ENCODE results near the gene AGR2. TPM values are rescaled to one million over a fixed set of nuclear protein-coding genes. Genes with fewer than 3 reads are reported as not detected.

AGR2 gene
- total RNA-seq, 1 donor from 2014 or later: not detected

GRCh38 chr7:16838386-16838785 is 33.6 kb upstream of the AGR2 start:
- intact Hi-C loops (cut with micrococcal nuclease): no loop called here
- Mint-ChIP-seq H3K36me3 (ENCODE audit: low read depth) (no peaks in the 10 kb centered on the region), H3K4me3 (no peak overlapping the region), H3K4me1 (ENCODE audit: low read depth) (no peaks in the 10 kb centered on the region), H3K27me3 (ENCODE audit: insufficient read depth) (peaks cover 3% of the 10 kb centered on the region), H3K9me3 (no peaks in the 10 kb centered on the region), H3K27ac (no peak overlapping the region)
- DNase-seq (ENCODE audit: low spot score): no peak

GRCh38 chr7:16836481-16836880 is 31.7 kb upstream of the AGR2 start:
- Mint-ChIP-seq H3K36me3 (ENCODE audit: low read depth) (no peaks in the 10 kb centered on the region), H3K27me3 (ENCODE audit: insufficient read depth) (peaks cover 3% of the 10 kb centered on the region), H3K4me1 (ENCODE audit: low read depth) (no peaks in the 10 kb centered on the region), H3K27ac (no peak overlapping the region), H3K9me3 (no peaks in the 10 kb centered on the region), H3K4me3 (no peak overlapping the region)
- no peak for DNase-seq (ENCODE audit: low spot score)
- intact Hi-C loops (cut with micrococcal nuclease): no loop called here

- Mint-ChIP-seq H3K36me3 (ENCODE audit: low read depth) (no peaks in the 10 kb centered on the region), H3K9me3 (no peaks in the 10 kb centered on the region), H3K27me3 (ENCODE audit: insufficient read depth) (peaks cover 2% of the 10 kb centered on the region), H3K4me3 (no peak overlapping the region), H3K4me1 (ENCODE audit: low read depth) (no peaks in the 10 kb centered on the region), H3K27ac (no peak overlapping the region)
- intact Hi-C loops (cut with micrococcal nuclease): no loop called here
- DNase-seq (ENCODE audit: low spot score): no peak
Observed at GRCh38 chr7:16833373-16833772, 28.6 kb upstream of the AGR2 start.

GRCh38 chr7:16826060-16826459 is 21.3 kb upstream of the AGR2 start:
- no peak for DNase-seq (ENCODE audit: low spot score)
- peaks cover 5% of the 10 kb centered on the region for H3K27me3 Mint-ChIP-seq (ENCODE audit: insufficient read depth)
- H3K4me3 Mint-ChIP-seq: no peak overlapping the region
- intact Hi-C loops (cut with micrococcal nuclease): no loop called here
- H3K36me3 Mint-ChIP-seq (ENCODE audit: low read depth): no peaks in the 10 kb centered on the region
- H3K9me3 Mint-ChIP-seq: no peaks in the 10 kb centered on the region
- H3K27ac Mint-ChIP-seq: no peak overlapping the region
- H3K4me1 Mint-ChIP-seq (ENCODE audit: low read depth): no peaks in the 10 kb centered on the region

- no peaks in the 10 kb centered on the region for H3K36me3 Mint-ChIP-seq (ENCODE audit: low read depth)
- intact Hi-C loops (cut with micrococcal nuclease): no loop called here
- H3K9me3 Mint-ChIP-seq: no peaks in the 10 kb centered on the region
- H3K27me3 Mint-ChIP-seq (ENCODE audit: insufficient read depth): no peaks in the 10 kb centered on the region
- no peak overlapping the region for H3K4me3 Mint-ChIP-seq
- DNase-seq (ENCODE audit: low spot score): no peak
- no peak overlapping the region for H3K27ac Mint-ChIP-seq
- H3K4me1 Mint-ChIP-seq (ENCODE audit: low read depth): no peaks in the 10 kb centered on the region
Observed at GRCh38 chr7:16822029-16822428, 17.2 kb upstream of the AGR2 start.

GRCh38 chr7:16818732-16819131 is 13.9 kb upstream of the AGR2 start:
- Mint-ChIP-seq H3K27me3 (ENCODE audit: insufficient read depth) (peaks cover 2% of the 10 kb centered on the region), H3K27ac (no peak overlapping the region), H3K36me3 (ENCODE audit: low read depth) (no peaks in the 10 kb centered on the region), H3K4me3 (no peak overlapping the region), H3K4me1 (ENCODE audit: low read depth) (no peaks in the 10 kb centered on the region), H3K9me3 (no peaks in the 10 kb centered on the region)
- no peak for DNase-seq (ENCODE audit: low spot score)
- intact Hi-C loops (cut with micrococcal nuclease): no loop called here

GRCh38 chr7:16817536-16817935 is 12.7 kb upstream of the AGR2 start:
- intact Hi-C loops (cut with micrococcal nuclease): no loop called here

GRCh38 chr7:16816824-16817223 is 12.0 kb upstream of the AGR2 start:
- intact Hi-C loops (cut with micrococcal nuclease): no loop called here

More at GRCh38 chr7:16817536-16817935, 12.7 kb upstream of the AGR2 start:
- H3K4me1 Mint-ChIP-seq (ENCODE audit: low read depth): no peaks in the 10 kb centered on the region
- no peak overlapping the region for H3K27ac Mint-ChIP-seq
- no peak overlapping the region for H3K4me3 Mint-ChIP-seq
- H3K9me3 Mint-ChIP-seq: no peaks in the 10 kb centered on the region
- no peak for DNase-seq (ENCODE audit: low spot score)
- peaks cover 2% of the 10 kb centered on the region for H3K27me3 Mint-ChIP-seq (ENCODE audit: insufficient read depth)
- no peaks in the 10 kb centered on the region for H3K36me3 Mint-ChIP-seq (ENCODE audit: low read depth)

GRCh38 chr7:16815001-16815400 is 10.2 kb upstream of the AGR2 start:
- H3K9me3 Mint-ChIP-seq: no peaks in the 10 kb centered on the region
- H3K4me1 Mint-ChIP-seq (ENCODE audit: low read depth): no peaks in the 10 kb centered on the region
- peaks cover 2% of the 10 kb centered on the region for H3K27me3 Mint-ChIP-seq (ENCODE audit: insufficient read depth)
- H3K27ac Mint-ChIP-seq: no peak overlapping the region
- DNase-seq (ENCODE audit: low spot score): no peak
- H3K4me3 Mint-ChIP-seq: no peak overlapping the region
- H3K36me3 Mint-ChIP-seq (ENCODE audit: low read depth): no peaks in the 10 kb centered on the region
- intact Hi-C loops (cut with micrococcal nuclease): no loop called here

More at GRCh38 chr7:16816824-16817223, 12.0 kb upstream of the AGR2 start:
- no peak for DNase-seq (ENCODE audit: low spot score)
- no peaks in the 10 kb centered on the region for H3K36me3 Mint-ChIP-seq (ENCODE audit: low read depth)
- no peaks in the 10 kb centered on the region for H3K4me1 Mint-ChIP-seq (ENCODE audit: low read depth)
- no peak overlapping the region for H3K27ac Mint-ChIP-seq
- H3K27me3 Mint-ChIP-seq (ENCODE audit: insufficient read depth): peaks cover 2% of the 10 kb centered on the region
- no peaks in the 10 kb centered on the region for H3K9me3 Mint-ChIP-seq
- H3K4me3 Mint-ChIP-seq: no peak overlapping the region

GRCh38 chr7:16813232-16813616 is 8.4 kb upstream of the AGR2 start:
- intact Hi-C loops (cut with micrococcal nuclease): no loop called here
- H3K4me1 Mint-ChIP-seq (ENCODE audit: low read depth): no peaks in the 10 kb centered on the region
- no peak overlapping the region for H3K27ac Mint-ChIP-seq
- H3K9me3 Mint-ChIP-seq: no peaks in the 10 kb centered on the region
- no peak for DNase-seq (ENCODE audit: low spot score)
- H3K4me3 Mint-ChIP-seq: no peak overlapping the region
- H3K27me3 Mint-ChIP-seq (ENCODE audit: insufficient read depth): peaks cover 9% of the 10 kb centered on the region
- H3K36me3 Mint-ChIP-seq (ENCODE audit: low read depth): no peaks in the 10 kb centered on the region

- DNase-seq (ENCODE audit: low spot score): no peak
- no peak overlapping the region for H3K27ac Mint-ChIP-seq
- intact Hi-C loops (cut with micrococcal nuclease): no loop called here
- no peaks in the 10 kb centered on the region for H3K4me1 Mint-ChIP-seq (ENCODE audit: low read depth)
- peaks cover 9% of the 10 kb centered on the region for H3K27me3 Mint-ChIP-seq (ENCODE audit: insufficient read depth)
- no peaks in the 10 kb centered on the region for H3K36me3 Mint-ChIP-seq (ENCODE audit: low read depth)
- no peaks in the 10 kb centered on the region for H3K9me3 Mint-ChIP-seq
- H3K4me3 Mint-ChIP-seq: no peak overlapping the region
Observed at GRCh38 chr7:16812542-16813231, 7.9 kb upstream of the AGR2 start.

- H3K4me3 Mint-ChIP-seq: no peak overlapping the region
Observed at GRCh38 chr7:16811551-16811950, 6.8 kb upstream of the AGR2 start.

GRCh38 chr7:16810573-16810972 is 5.8 kb upstream of the AGR2 start:
- no peaks in the 10 kb centered on the region for H3K4me1 Mint-ChIP-seq (ENCODE audit: low read depth)
- peaks cover 9% of the 10 kb centered on the region for H3K27me3 Mint-ChIP-seq (ENCODE audit: insufficient read depth)
- no peak overlapping the region for H3K27ac Mint-ChIP-seq
- no peaks in the 10 kb centered on the region for H3K36me3 Mint-ChIP-seq (ENCODE audit: low read depth)
- no peak for DNase-seq (ENCODE audit: low spot score)
- intact Hi-C loops (cut with micrococcal nuclease): no loop called here
- no peaks in the 10 kb centered on the region for H3K9me3 Mint-ChIP-seq
- no peak overlapping the region for H3K4me3 Mint-ChIP-seq

More at GRCh38 chr7:16811551-16811950, 6.8 kb upstream of the AGR2 start:
- no peak for DNase-seq (ENCODE audit: low spot score)
- no peak overlapping the region for H3K27ac Mint-ChIP-seq
- H3K9me3 Mint-ChIP-seq: no peaks in the 10 kb centered on the region
- H3K4me1 Mint-ChIP-seq (ENCODE audit: low read depth): no peaks in the 10 kb centered on the region
- H3K27me3 Mint-ChIP-seq (ENCODE audit: insufficient read depth): peaks cover 11% of the 10 kb centered on the region
- intact Hi-C loops (cut with micrococcal nuclease): no loop called here
- H3K36me3 Mint-ChIP-seq (ENCODE audit: low read depth): no peaks in the 10 kb centered on the region

- Mint-ChIP-seq H3K9me3 (no peaks in the 10 kb centered on the region), H3K27ac (no peak overlapping the region), H3K36me3 (ENCODE audit: low read depth) (no peaks in the 10 kb centered on the region), H3K27me3 (ENCODE audit: insufficient read depth) (peaks cover 9% of the 10 kb centered on the region), H3K4me3 (no peak overlapping the region), H3K4me1 (ENCODE audit: low read depth) (no peaks in the 10 kb centered on the region)
- intact Hi-C loops (cut with micrococcal nuclease): no loop called here
- no peak for DNase-seq (ENCODE audit: low spot score)
Observed at GRCh38 chr7:16810112-16810511, 5.3 kb upstream of the AGR2 start.

Measured in activated T-helper 1 cell treated with anti-CD3 and anti-CD28 coated beads, Interleukin-12 subunit alpha, Interleukin-12 subunit beta, Interleukin-2, Interleukin-4 antibody, amounts not matched to agents 30 ng/mL and 10 ng/mL and 1 ng/mL, durations not matched to agents 14 hours and 24 hours and 36 hours (primary cell).